Chondrocyte (in vitro differentiated cells): ENCODE results near the gene HAUS6. TPM values are rescaled to one million over a fixed set of nuclear protein-coding genes. Genes with fewer than 3 reads are reported as not detected.

Experiments
- DNase-seq: peaks from one replicate; pipeline ENCODE4 v3.0.0; 2021; ENCODE audit warnings: mixed read lengths, low spot score
- H3K27ac Mint-ChIP-seq: one replicate; pipeline ENCODE4 v1.8.0; 2021; ENCODE audit warnings: mild to moderate bottlenecking, moderate library complexity, mixed read lengths; ENCODE audit not compliant: unreplicated experiment
- H3K27me3 Mint-ChIP-seq: 2 replicates; pipeline ENCODE4 v1.8.0; 2021; ENCODE audit warnings: low read depth, mixed read lengths
- H3K36me3 Mint-ChIP-seq: 2 replicates; pipeline ENCODE4 v1.8.0; 2021; ENCODE audit warnings: low read depth, mixed read lengths
- H3K4me1 Mint-ChIP-seq: 2 replicates; pipeline ENCODE4 v1.8.0; 2021; ENCODE audit warnings: low read depth, mild to moderate bottlenecking, mixed read lengths
- H3K4me3 Mint-ChIP-seq: one replicate; pipeline ENCODE4 v1.8.0; 2021; ENCODE audit warnings: mild to moderate bottlenecking, moderate library complexity, mixed read lengths; ENCODE audit not compliant: unreplicated experiment
- H3K9me3 Mint-ChIP-seq: 2 replicates; pipeline ENCODE4 v1.8.0; 2021; ENCODE audit warnings: low read depth, mixed read lengths
- CTCF ChIP-seq: fragments of 200-600 bp; sonication (generic); IDR thresholded peaks from 2 replicates; pipeline ENCODE4 v1.5.0; 2021; ENCODE audit warnings: antibody characterized with exemption, mild to moderate bottlenecking, moderate library complexity
- total RNA-seq: library from RNA; stranded (reverse); gene quantifications from 3 replicates; pipeline ENCODE4 v1.2.1, GENCODE V29; 2021

The HAUS6 gene
- total RNA-seq, 1 donor from 2014 or later = 6.1 TPM

GRCh38 chr9:19085295-19085694 lies 17.4 kb downstream of the HAUS6 start:
- peak; percentile 72 for TF ChIP-seq CTCF
- DNase-seq = no peak
- Mint-ChIP-seq H3K27ac (no peak overlapping the region), H3K4me1 (peaks cover 8% of the 10 kb centered on the region), H3K9me3 (no peaks in the 10 kb centered on the region), H3K27me3 (no peaks in the 10 kb centered on the region), H3K36me3 (peaks cover 9% of the 10 kb centered on the region), H3K4me3 (no peak overlapping the region)

- Mint-ChIP-seq H3K27me3 (no peaks in the 10 kb centered on the region), H3K36me3 (peaks cover 30% of the 10 kb centered on the region), H3K4me1 (no peaks in the 10 kb centered on the region), H3K9me3 (peaks cover 3% of the 10 kb centered on the region), H3K27ac (no peak overlapping the region), H3K4me3 (no peak overlapping the region)
- no peak for DNase-seq
- no peak for TF ChIP-seq CTCF
These were observed 27.9 kb downstream of the HAUS6 start for GRCh38 chr9:19074836-19075235.

GRCh38 chr9:19074229-19074628 lies 28.5 kb downstream of the HAUS6 start:
- DNase-seq = no peak
- TF ChIP-seq CTCF = no peak
- peaks cover 3% of the 10 kb centered on the region for H3K9me3 Mint-ChIP-seq
- peaks cover 31% of the 10 kb centered on the region for H3K36me3 Mint-ChIP-seq
- no peaks in the 10 kb centered on the region for H3K4me1 Mint-ChIP-seq
- no peaks in the 10 kb centered on the region for H3K27me3 Mint-ChIP-seq
- no peak overlapping the region for H3K4me3 Mint-ChIP-seq
- H3K27ac Mint-ChIP-seq = no peak overlapping the region

- Mint-ChIP-seq H3K36me3 (peaks cover 22% of the 10 kb centered on the region), H3K27me3 (no peaks in the 10 kb centered on the region), H3K4me3 (no peak overlapping the region), H3K9me3 (no peaks in the 10 kb centered on the region), H3K27ac (no peak overlapping the region), H3K4me1 (peaks cover 10% of the 10 kb centered on the region)
- TF ChIP-seq CTCF = no peak
- DNase-seq = no peak
These were observed 45.7 kb downstream of the HAUS6 start for GRCh38 chr9:19057033-19057432.

GRCh38 chr9:19050637-19051591 lies 51.8 kb downstream of the HAUS6 start:
- DNase-seq = no peak
- no peaks in the 10 kb centered on the region for H3K9me3 Mint-ChIP-seq
- peaks cover 2% of the 10 kb centered on the region for H3K36me3 Mint-ChIP-seq
- H3K4me1 Mint-ChIP-seq = peaks cover 39% of the 10 kb centered on the region
- peak overlapping the region; percentile 96 for H3K27ac Mint-ChIP-seq
- H3K27me3 Mint-ChIP-seq = no peaks in the 10 kb centered on the region
- peak overlapping the region; percentile 87 for H3K4me3 Mint-ChIP-seq
- TF ChIP-seq CTCF = no peak
